GM23248 (cell line): Measurements from ENCODE around the gene RPL27A. TPM values are rescaled to one million over a fixed set of nuclear protein-coding genes. Genes with fewer than 3 reads are reported as not detected.

Experiments used
- DNase-seq: peaks from one replicate; pipeline ENCODE4 v3.0.0-alpha.2; 2015
- H2AFZ ChIP-seq: fragments of 200-600 bp; sonication (generic); 2 replicates; pipeline ENCODE4 v1.6.1; 2016; ENCODE audit warnings: antibody characterized with exemption
- H3F3A ChIP-seq: fragments of 200-600 bp; sonication (generic); 2 replicates; pipeline ENCODE4 v1.6.1; 2016; ENCODE audit warnings: mild to moderate bottlenecking, antibody characterized with exemption, mixed run types; ENCODE audit not compliant: insufficient read depth
- H3K27ac ChIP-seq: fragments of 200-600 bp; sonication (generic); 2 replicates; pipeline ENCODE4 v1.5.1; 2016; ENCODE audit warnings: mild to moderate bottlenecking
- H3K27me3 ChIP-seq: fragments of 200-600 bp; sonication (generic); replicated peaks from 2 replicates; pipeline ENCODE4 v1.6.1; 2016; ENCODE audit warnings: mild to moderate bottlenecking; ENCODE audit not compliant: insufficient read depth
- H3K36me3 ChIP-seq: fragments of 200-600 bp; sonication (generic); 2 replicates; pipeline ENCODE4 v1.6.1; 2016; ENCODE audit warnings: low read depth, mild to moderate bottlenecking
- H3K4me1 ChIP-seq: fragments of 200-600 bp; sonication (generic); 2 replicates; pipeline ENCODE4 v1.6.1; 2016; ENCODE audit warnings: mild to moderate bottlenecking; ENCODE audit not compliant: insufficient read depth
- H3K4me2 ChIP-seq: fragments of 200-600 bp; sonication (generic); one replicate; pipeline ENCODE4 v1.6.1; 2016; ENCODE audit warnings: mild to moderate bottlenecking; ENCODE audit not compliant: unreplicated experiment
- H3K4me3 ChIP-seq: fragments of 200-600 bp; sonication (generic); 2 replicates; pipeline ENCODE4 v1.5.1; 2016; ENCODE audit warnings: mild to moderate bottlenecking
- H3K79me2 ChIP-seq: fragments of 200-600 bp; sonication (generic); 2 replicates; pipeline ENCODE4 v1.6.1; 2016; ENCODE audit warnings: mild to moderate bottlenecking; ENCODE audit not compliant: insufficient read depth
- H3K9ac ChIP-seq: fragments of 200-600 bp; sonication (generic); 2 replicates; pipeline ENCODE4 v1.6.1; 2016; ENCODE audit warnings: mild to moderate bottlenecking
- H3K9me2 ChIP-seq: fragments of 200-600 bp; sonication (generic); 2 replicates; pipeline ENCODE4 v1.6.1; 2016; ENCODE audit warnings: mixed run types, mild to moderate bottlenecking, moderate library complexity; ENCODE audit not compliant: insufficient read depth
- H3K9me3 ChIP-seq: fragments of 200-600 bp; sonication (generic); one replicate; pipeline ENCODE4 v1.6.1; 2017; ENCODE audit warnings: low read depth
- H4K20me1 ChIP-seq: fragments of 200-600 bp; sonication (generic); 2 replicates; pipeline ENCODE4 v1.6.0; 2016; ENCODE audit not compliant: insufficient read depth
- EZH2 ChIP-seq: fragments of 200-600 bp; sonication (generic); IDR thresholded peaks from 2 replicates; pipeline ENCODE4 v1.6.1; 2018; ENCODE audit warnings: antibody characterized with exemption, mild to moderate bottlenecking; ENCODE audit not compliant: insufficient read depth, poor library complexity, severe bottlenecking
- EZH2phosphoT487 ChIP-seq: fragments of 200-600 bp; sonication (generic); IDR thresholded peaks from 2 replicates; pipeline ENCODE4 v1.6.1; 2018; ENCODE audit warnings: antibody characterized with exemption, moderate library complexity, mild to moderate bottlenecking, low read depth; ENCODE audit not compliant: insufficient read depth
- WGBS, 2 experiments: methylation state at CpG; one replicate each; pipeline ENCODE4 v1.1.6; 2015 to 2017; ENCODE audit warnings: low lambda C conversion rate in 2 of 2, low coverage in 1 of 2; ENCODE audit errors: missing lambda C conversion rate in 2 of 2; 5-methylcytosine and 5-hydroxymethylcytosine counted together
- in situ Hi-C: fragments of 300-500 bp; cut with MboI; formaldehyde crosslinking; loops from 2 replicates; pipeline ENCODE4 v1.15.0; 2020
- polyA plus RNA-seq: library from polyadenylated mRNA; unstranded; fragments of >200 nt; fragmentation: Nextera tagmentation; extraction: Ambion mirVana; gene quantifications from 2 replicates; pipeline ENCODE4 v1.2.1, GENCODE V29; 2016
- total RNA-seq: library from RNA; depleted of rRNA; stranded (reverse); fragments of >200 nt; shearing (Covaris generic); gene quantifications from 2 replicates; pipeline ENCODE4 v1.2.3, GENCODE V29; 2014

The RPL27A gene
- total and polyA plus RNA-seq, 2 experiments from 2014 or later, result 520 to 1,073 TPM

GRCh38 chr11:8729837-8730696 is 47.5 kb downstream of the RPL27A start:
- H3K4me3 ChIP-seq, result no peak overlapping the region
- H3K27ac ChIP-seq, result no peak overlapping the region
- DNase-seq, result no peak
- no peaks in the 10 kb centered on the region for H3K27me3 ChIP-seq
- no peak overlapping the region for H3K4me2 ChIP-seq
- H2AFZ ChIP-seq, result no peak overlapping the region
- H3K79me2 ChIP-seq, result no peaks in the 10 kb centered on the region
- no peak overlapping the region for H3K9ac ChIP-seq
- TF ChIP-seq EZH2, result no peak
- TF ChIP-seq EZH2phosphoT487, result no peak
- H3K9me2 ChIP-seq, result no peaks in the 10 kb centered on the region
- H3F3A ChIP-seq, result peaks cover 20% of the 10 kb centered on the region
- 89 to 91% methylated on average over 38 of the region's 38 CpGs for WGBS, 2 experiments
- peaks cover 27% of the 10 kb centered on the region for H3K4me1 ChIP-seq
- H3K9me3 ChIP-seq, result no peaks in the 10 kb centered on the region
- H3K36me3 ChIP-seq, result no peaks in the 10 kb centered on the region; the same call in 1 of the 2 replicates
- no peaks in the 10 kb centered on the region for H4K20me1 ChIP-seq
- in situ Hi-C loops, result no loop called here

GRCh38 chr11:8730697-8731020 is 48.1 kb downstream of the RPL27A start:
- Histone ChIP-seq H3K4me1 (peaks cover 27% of the 10 kb centered on the region), H3K27me3 (no peaks in the 10 kb centered on the region), H2AFZ (no peak overlapping the region), H3K4me3 (no peak overlapping the region), H3K9me3 (no peaks in the 10 kb centered on the region), H3K36me3 (no peaks in the 10 kb centered on the region; the same call in 1 of the 2 replicates), H3F3A (peaks cover 20% of the 10 kb centered on the region), H3K4me2 (no peak overlapping the region), H3K9ac (no peak overlapping the region), H3K9me2 (no peaks in the 10 kb centered on the region), H3K79me2 (no peaks in the 10 kb centered on the region), H4K20me1 (no peaks in the 10 kb centered on the region), H3K27ac (no peak overlapping the region)
- in situ Hi-C loops, result no loop called here
- WGBS, 2 experiments, result 95 to 98% methylated on average over 21 to 23 of the region's 23 CpGs
- no peak for DNase-seq
- TF ChIP-seq EZH2phosphoT487 (no peak), EZH2 (no peak)

- WGBS, 2 experiments, result 97 to 100% methylated on average over 3 of the region's 3 CpGs
- Histone ChIP-seq H3K4me1 (peaks cover 27% of the 10 kb centered on the region), H3K27ac (no peak overlapping the region), H3K9ac (no peak overlapping the region), H3K9me2 (no peaks in the 10 kb centered on the region), H3K27me3 (no peaks in the 10 kb centered on the region), H2AFZ (no peak overlapping the region), H3F3A (peaks cover 20% of the 10 kb centered on the region), H3K79me2 (0 out of 2 replicates have a peak, but pooled peaks cover 5% of the 10 kb centered on the region), H3K9me3 (no peaks in the 10 kb centered on the region), H3K4me3 (no peak overlapping the region), H3K36me3 (no peaks in the 10 kb centered on the region), H3K4me2 (peak overlapping the region; percentile 38), H4K20me1 (no peaks in the 10 kb centered on the region)
- DNase-seq, result no peak
- no peak for TF ChIP-seq EZH2phosphoT487
- TF ChIP-seq EZH2, result no peak
- in situ Hi-C loops, result no loop called here
Measured at GRCh38 chr11:8731647-8732323, 49.2 kb downstream of the RPL27A start.

- H3K4me1 ChIP-seq, result peaks cover 27% of the 10 kb centered on the region
- in situ Hi-C loops, result no loop called here
- no peaks in the 10 kb centered on the region for H3K27me3 ChIP-seq
- H2AFZ ChIP-seq, result no peak overlapping the region
- TF ChIP-seq EZH2, result no peak
- WGBS, 2 experiments, result 41 to 48% methylated on average over 3 of the region's 3 CpGs
- H3K36me3 ChIP-seq, result no peaks in the 10 kb centered on the region
- peaks cover 20% of the 10 kb centered on the region for H3F3A ChIP-seq
- no peak overlapping the region for H3K4me3 ChIP-seq
- no peak overlapping the region for H3K9ac ChIP-seq
- H3K79me2 ChIP-seq, result 0 out of 2 replicates have a peak, but pooled peaks cover 5% of the 10 kb centered on the region
- peak overlapping the region; percentile 59 for H3K27ac ChIP-seq
- H3K9me2 ChIP-seq, result no peaks in the 10 kb centered on the region
- no peaks in the 10 kb centered on the region for H3K9me3 ChIP-seq
- no peaks in the 10 kb centered on the region for H4K20me1 ChIP-seq
- H3K4me2 ChIP-seq, result peak overlapping the region; percentile 38
- peak; percentile 15 for DNase-seq
Measured at GRCh38 chr11:8732324-8732670, 49.7 kb downstream of the RPL27A start.
